K562 (cell line): ENCODE results near the gene CLCF1. TPM values are rescaled to one million over a fixed set of nuclear protein-coding genes. Genes with fewer than 3 reads are reported as not detected.

ENCODE experiments used
- CSDE1 ChIP-seq, 2 experiments: fragments of 450-650 bp; IDR thresholded peaks; 2 replicates each; pipeline ENCODE4 v1.6.1; 2016; ENCODE audit warnings: mild to moderate bottlenecking in 1 of 2
- CXXC5 ChIP-seq: fragments of 250-450 bp; sonication (Bioruptor Pico); IDR thresholded peaks from 2 replicates; pipeline ENCODE4 v1.8.0; 2022; ENCODE audit warnings: inconsistent platforms, mild to moderate bottlenecking, moderate library complexity
- GATAD2A ChIP-seq: fragments of 450-650 bp; IDR thresholded peaks from 2 replicates; pipeline ENCODE4 v1.6.1; 2017
- HDAC1 ChIP-seq, 2 experiments: fragments of 450-650 bp; IDR thresholded peaks; 2 replicates each; pipeline ENCODE4 v1.6.1; 2016 to 2017; ENCODE audit warnings: inconsistent platforms in 1 of 2, mild to moderate bottlenecking in 1 of 2, moderate library complexity in 1 of 2
- NUFIP1 ChIP-seq: fragments of 450-650 bp; IDR thresholded peaks from 2 replicates; pipeline ENCODE4 v1.6.1; 2018; ENCODE audit not compliant: partially characterized antibody
- PHF21A ChIP-seq: fragments of 450-650 bp; IDR thresholded peaks from 2 replicates; pipeline ENCODE4 v1.6.1; 2017; ENCODE audit warnings: low read depth, borderline replicate concordance
- PURB ChIP-seq: sonication (generic); formaldehyde crosslinking; IDR thresholded peaks from 2 replicates; pipeline ENCODE4 v1.9.0; 2021; ENCODE audit warnings: low read depth, mild to moderate bottlenecking, missing genetic modification reagents
- RBM25 ChIP-seq: fragments of 200-400 bp; formaldehyde crosslinking; IDR thresholded peaks from 2 replicates; pipeline ENCODE4 v1.6.1; 2018; ENCODE audit warnings: low read length, low read depth, moderate library complexity; ENCODE audit not compliant: severe bottlenecking
- RFX1 ChIP-seq: fragments of 450-650 bp; IDR thresholded peaks from 2 replicates; pipeline ENCODE4 v1.6.1; 2016; ENCODE audit warnings: mild to moderate bottlenecking, moderate library complexity
- SP1 ChIP-seq: sonication (generic); formaldehyde crosslinking; IDR thresholded peaks from 2 replicates; pipeline ENCODE4 v1.8.1; 2022; ENCODE audit warnings: mild to moderate bottlenecking, missing genetic modification reagents
- SPI1 ChIP-seq: IDR thresholded peaks from 2 replicates; pipeline ENCODE4 v1.6.1; 2011; ENCODE audit warnings: low read depth, low read length, control low read depth, borderline replicate concordance
- ZFX ChIP-seq: sonication (generic); formaldehyde crosslinking; IDR thresholded peaks from 2 replicates; pipeline ENCODE4 v1.8.0; 2022; ENCODE audit warnings: mild to moderate bottlenecking, missing genetic modification reagents, moderate library complexity
- ZNF347 ChIP-seq: fragments of 450-650 bp; formaldehyde crosslinking; IDR thresholded peaks from 2 replicates; pipeline ENCODE4 v1.4.0; 2020; ENCODE audit warnings: low read depth, mild to moderate bottlenecking, moderate library complexity
- ZNF551 ChIP-seq: fragments of 250-450 bp; sonication (Bioruptor Pico); IDR thresholded peaks from 2 replicates; pipeline ENCODE4 v1.5.0; 2021; ENCODE audit warnings: mild to moderate bottlenecking, moderate library complexity
- polyA plus RNA-seq, 8 experiments: library from polyadenylated mRNA; depleted of rRNA in 4 of 8; stranded (reverse) in 5 of 8; unstranded in 3 of 8; fragments of >200 nt; fragmentation: Nextera tagmentation in 2 of 8; fragmentation: Illumina TruSeq in 1 of 8; extraction: Ambion mirVana in 2 of 8; extraction: Trizol in 1 of 8; gene quantifications; 2 replicates each; pipeline versions ENCODE4 v1.2.1 to v1.2.3, GENCODE V29; 2011 to 2014; ENCODE audit warnings: inconsistent platforms in 1 of 8, missing spikeins in 1 of 8
- total RNA-seq, 7 experiments: library from RNA; depleted of rRNA in 6 of 7; stranded (reverse); fragments of >200 nt in 6 of 7; fragmentation: Illumina TruSeq in 2 of 7; extraction: Trizol in 2 of 7; gene quantifications; 2 replicates each; pipeline versions ENCODE4 v1.2.1 to v1.2.3, GENCODE V29; 2011 to 2021; ENCODE audit warnings: low replicate concordance in 1 of 7
- TF ChIP-seq, protein P1 (sequence below): fragments of 250-450 bp; sonication (Bioruptor Pico); IDR thresholded peaks from 2 replicates; pipeline ENCODE4 v1.4.0; 2020; ENCODE audit warnings: mild to moderate bottlenecking
- TF ChIP-seq, protein P2 (sequence below): fragments of 450-650 bp; formaldehyde crosslinking; IDR thresholded peaks from 2 replicates; pipeline ENCODE4 v1.4.0; 2020; ENCODE audit warnings: mild to moderate bottlenecking
- TF ChIP-seq, protein P3 (sequence below): sonication (generic); formaldehyde crosslinking; IDR thresholded peaks from 2 replicates; pipeline ENCODE4 v1.8.0; 2022; ENCODE audit warnings: mild to moderate bottlenecking, missing genetic modification reagents
- TF ChIP-seq, protein P4 (sequence below), 2 experiments: IDR thresholded peaks; 2 replicates each; pipeline ENCODE4 v1.6.1; 2012; ENCODE audit warnings: improper control_type of control experiment in 2 of 2, low read depth in 2 of 2, low read length in 2 of 2, borderline replicate concordance in 1 of 2

CLCF1 gene
- total and polyA plus RNA-seq, 9 of the 15 experiments (the other 6 are each of a cell fraction or from before 2014, with no cell fraction given), result 0.49 to 5.8 (median 3.0) TPM

DNA sequence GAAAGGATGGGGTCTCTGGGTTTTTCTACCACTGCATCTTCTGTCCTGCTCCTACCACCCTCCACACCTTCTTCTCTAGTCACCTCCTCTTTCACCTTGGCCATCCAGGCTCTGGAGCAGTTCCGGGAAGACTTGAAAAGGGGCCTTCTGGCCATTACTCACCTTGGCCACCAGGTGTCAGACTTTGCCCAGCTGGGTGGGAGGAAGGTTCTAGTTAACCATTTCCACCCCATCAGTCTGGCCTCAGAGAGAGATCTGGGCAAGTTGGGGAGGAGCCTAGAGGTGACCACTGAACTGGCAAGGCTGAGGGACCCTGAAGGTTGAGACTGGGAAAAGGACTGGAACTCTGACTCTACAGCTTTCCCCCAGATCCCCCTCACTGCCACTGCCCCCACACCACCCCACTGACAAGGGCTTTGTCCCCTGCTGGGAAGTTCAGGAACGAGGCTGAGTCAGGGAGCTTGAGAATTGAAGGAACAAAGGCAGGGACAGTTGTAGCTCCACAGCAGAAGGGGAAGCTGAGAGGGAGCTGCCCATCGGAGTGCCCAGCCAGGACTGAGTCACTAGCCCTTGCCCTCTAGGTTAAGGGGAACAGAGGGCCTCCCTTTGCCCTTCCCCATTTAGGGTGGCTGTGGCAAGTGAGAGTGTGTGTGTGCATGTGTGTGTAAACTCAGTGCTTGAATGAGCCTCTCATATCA is 16.4 kb downstream of the CLCF1 start (continued):
- TF ChIP-seq PURB (CRISPR knock-in tag) (no peak), SPI1 (0 out of 2 replicates have a peak, but pooled peaks have one; percentile 2), CSDE1 (IDR thresholded peaks at IDR 0.05) (no peak), ZNF347 (no peak), PHF21A (no peak), RFX1 (no peak), SP1 (peak; percentile 24; the same call in 1 of the 2 replicates), ZFX (no peak; the same call in 1 of the 2 replicates), HDAC1 (IDR thresholded peaks at IDR 0.05) (no peak), CXXC5 (CRISPR knock-in tag) (no peak), GATAD2A (no peak), RBM25 (no peak), NUFIP1 (no peak), ZNF551 (no peak)
- TF ChIP-seq, protein P1, sequence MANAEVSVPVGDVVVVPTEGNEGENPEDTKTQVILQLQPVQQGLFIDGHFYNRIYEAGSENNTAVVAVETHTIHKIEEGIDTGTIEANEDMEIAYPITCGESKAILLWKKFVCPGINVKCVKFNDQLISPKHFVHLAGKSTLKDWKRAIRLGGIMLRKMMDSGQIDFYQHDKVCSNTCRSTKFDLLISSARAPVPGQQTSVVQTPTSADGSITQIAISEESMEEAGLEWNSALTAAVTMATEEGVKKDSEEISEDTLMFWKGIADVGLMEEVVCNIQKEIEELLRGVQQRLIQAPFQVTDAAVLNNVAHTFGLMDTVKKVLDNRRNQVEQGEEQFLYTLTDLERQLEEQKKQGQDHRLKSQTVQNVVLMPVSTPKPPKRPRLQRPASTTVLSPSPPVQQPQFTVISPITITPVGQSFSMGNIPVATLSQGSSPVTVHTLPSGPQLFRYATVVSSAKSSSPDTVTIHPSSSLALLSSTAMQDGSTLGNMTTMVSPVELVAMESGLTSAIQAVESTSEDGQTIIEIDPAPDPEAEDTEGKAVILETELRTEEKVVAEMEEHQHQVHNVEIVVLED (CRISPR knock-in tag), result no peak
- TF ChIP-seq, protein P2, sequence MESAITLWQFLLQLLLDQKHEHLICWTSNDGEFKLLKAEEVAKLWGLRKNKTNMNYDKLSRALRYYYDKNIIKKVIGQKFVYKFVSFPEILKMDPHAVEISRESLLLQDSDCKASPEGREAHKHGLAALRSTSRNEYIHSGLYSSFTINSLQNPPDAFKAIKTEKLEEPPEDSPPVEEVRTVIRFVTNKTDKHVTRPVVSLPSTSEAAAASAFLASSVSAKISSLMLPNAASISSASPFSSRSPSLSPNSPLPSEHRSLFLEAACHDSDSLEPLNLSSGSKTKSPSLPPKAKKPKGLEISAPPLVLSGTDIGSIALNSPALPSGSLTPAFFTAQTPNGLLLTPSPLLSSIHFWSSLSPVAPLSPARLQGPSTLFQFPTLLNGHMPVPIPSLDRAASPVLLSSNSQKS (CRISPR knock-in tag), result no peak
- TF ChIP-seq, protein P3, sequence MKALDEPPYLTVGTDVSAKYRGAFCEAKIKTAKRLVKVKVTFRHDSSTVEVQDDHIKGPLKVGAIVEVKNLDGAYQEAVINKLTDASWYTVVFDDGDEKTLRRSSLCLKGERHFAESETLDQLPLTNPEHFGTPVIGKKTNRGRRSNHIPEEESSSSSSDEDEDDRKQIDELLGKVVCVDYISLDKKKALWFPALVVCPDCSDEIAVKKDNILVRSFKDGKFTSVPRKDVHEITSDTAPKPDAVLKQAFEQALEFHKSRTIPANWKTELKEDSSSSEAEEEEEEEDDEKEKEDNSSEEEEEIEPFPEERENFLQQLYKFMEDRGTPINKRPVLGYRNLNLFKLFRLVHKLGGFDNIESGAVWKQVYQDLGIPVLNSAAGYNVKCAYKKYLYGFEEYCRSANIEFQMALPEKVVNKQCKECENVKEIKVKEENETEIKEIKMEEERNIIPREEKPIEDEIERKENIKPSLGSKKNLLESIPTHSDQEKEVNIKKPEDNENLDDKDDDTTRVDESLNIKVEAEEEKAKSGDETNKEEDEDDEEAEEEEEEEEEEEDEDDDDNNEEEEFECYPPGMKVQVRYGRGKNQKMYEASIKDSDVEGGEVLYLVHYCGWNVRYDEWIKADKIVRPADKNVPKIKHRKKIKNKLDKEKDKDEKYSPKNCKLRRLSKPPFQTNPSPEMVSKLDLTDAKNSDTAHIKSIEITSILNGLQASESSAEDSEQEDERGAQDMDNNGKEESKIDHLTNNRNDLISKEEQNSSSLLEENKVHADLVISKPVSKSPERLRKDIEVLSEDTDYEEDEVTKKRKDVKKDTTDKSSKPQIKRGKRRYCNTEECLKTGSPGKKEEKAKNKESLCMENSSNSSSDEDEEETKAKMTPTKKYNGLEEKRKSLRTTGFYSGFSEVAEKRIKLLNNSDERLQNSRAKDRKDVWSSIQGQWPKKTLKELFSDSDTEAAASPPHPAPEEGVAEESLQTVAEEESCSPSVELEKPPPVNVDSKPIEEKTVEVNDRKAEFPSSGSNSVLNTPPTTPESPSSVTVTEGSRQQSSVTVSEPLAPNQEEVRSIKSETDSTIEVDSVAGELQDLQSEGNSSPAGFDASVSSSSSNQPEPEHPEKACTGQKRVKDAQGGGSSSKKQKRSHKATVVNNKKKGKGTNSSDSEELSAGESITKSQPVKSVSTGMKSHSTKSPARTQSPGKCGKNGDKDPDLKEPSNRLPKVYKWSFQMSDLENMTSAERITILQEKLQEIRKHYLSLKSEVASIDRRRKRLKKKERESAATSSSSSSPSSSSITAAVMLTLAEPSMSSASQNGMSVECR, result no peak
- TF ChIP-seq, protein P4, sequence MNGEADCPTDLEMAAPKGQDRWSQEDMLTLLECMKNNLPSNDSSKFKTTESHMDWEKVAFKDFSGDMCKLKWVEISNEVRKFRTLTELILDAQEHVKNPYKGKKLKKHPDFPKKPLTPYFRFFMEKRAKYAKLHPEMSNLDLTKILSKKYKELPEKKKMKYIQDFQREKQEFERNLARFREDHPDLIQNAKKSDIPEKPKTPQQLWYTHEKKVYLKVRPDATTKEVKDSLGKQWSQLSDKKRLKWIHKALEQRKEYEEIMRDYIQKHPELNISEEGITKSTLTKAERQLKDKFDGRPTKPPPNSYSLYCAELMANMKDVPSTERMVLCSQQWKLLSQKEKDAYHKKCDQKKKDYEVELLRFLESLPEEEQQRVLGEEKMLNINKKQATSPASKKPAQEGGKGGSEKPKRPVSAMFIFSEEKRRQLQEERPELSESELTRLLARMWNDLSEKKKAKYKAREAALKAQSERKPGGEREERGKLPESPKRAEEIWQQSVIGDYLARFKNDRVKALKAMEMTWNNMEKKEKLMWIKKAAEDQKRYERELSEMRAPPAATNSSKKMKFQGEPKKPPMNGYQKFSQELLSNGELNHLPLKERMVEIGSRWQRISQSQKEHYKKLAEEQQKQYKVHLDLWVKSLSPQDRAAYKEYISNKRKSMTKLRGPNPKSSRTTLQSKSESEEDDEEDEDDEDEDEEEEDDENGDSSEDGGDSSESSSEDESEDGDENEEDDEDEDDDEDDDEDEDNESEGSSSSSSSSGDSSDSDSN (IDR thresholded peaks at IDR 0.05; ENCODE audit: borderline replicate concordance in 1 of 2, low read depth in 2 of 2, low read length in 2 of 2), result no peak
